Measurements from ENCODE around the gene PLXNA4.

- TF ChIP-seq CTCF (IDR thresholded peaks at IDR 0.05) (no peak), POLR2AphosphoS5 (IDR thresholded peaks at IDR 0.05) (no peak), EP300 (IDR thresholded peaks at IDR 0.05) (no peak)
Measured at GRCh38 chr7:132422502-132423111, 153.7 kb downstream of the PLXNA4 start.

Measured in gastroesophageal sphincter (tissue), 3 donors.